ENCODE data around the gene KDM1A.

DNA sequence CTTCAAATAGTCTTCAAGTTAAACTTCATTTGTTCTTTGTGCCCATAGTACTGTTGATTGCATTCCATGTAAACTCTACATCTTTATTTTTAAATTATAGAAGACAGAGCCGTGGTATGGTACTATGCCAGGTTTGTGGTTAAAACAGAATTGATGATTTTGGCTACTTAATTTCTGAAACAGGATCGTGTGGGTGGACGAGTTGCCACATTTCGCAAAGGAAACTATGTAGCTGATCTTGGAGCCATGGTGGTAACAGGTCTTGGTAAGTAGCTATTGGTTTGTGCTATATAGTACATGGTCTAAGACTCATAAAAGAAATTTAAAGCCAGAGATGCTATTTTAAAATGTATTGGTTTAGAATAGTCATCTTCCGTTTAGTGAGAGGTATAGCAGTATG lies 38.0 kb downstream of the KDM1A start:
- TF ChIP-seq, protein P1, sequence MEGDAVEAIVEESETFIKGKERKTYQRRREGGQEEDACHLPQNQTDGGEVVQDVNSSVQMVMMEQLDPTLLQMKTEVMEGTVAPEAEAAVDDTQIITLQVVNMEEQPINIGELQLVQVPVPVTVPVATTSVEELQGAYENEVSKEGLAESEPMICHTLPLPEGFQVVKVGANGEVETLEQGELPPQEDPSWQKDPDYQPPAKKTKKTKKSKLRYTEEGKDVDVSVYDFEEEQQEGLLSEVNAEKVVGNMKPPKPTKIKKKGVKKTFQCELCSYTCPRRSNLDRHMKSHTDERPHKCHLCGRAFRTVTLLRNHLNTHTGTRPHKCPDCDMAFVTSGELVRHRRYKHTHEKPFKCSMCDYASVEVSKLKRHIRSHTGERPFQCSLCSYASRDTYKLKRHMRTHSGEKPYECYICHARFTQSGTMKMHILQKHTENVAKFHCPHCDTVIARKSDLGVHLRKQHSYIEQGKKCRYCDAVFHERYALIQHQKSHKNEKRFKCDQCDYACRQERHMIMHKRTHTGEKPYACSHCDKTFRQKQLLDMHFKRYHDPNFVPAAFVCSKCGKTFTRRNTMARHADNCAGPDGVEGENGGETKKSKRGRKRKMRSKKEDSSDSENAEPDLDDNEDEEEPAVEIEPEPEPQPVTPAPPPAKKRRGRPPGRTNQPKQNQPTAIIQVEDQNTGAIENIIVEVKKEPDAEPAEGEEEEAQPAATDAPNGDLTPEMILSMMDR (IDR thresholded peaks at IDR 0.05): no peak
- no peak for TF ChIP-seq POLR2A (IDR thresholded peaks at IDR 0.05)

Measured in esophagus squamous epithelium (tissue), 4 donors.